SIG-M5 treated with dmso at 0.1 percent for 504 hours (cell line): ENCODE results near the gene DNAJC6.

Experiments used
- DNase-seq: peaks from one replicate; lab custom pipeline; 2025; ENCODE audit not compliant: unreplicated experiment; lab: John Stamatoyannopoulos, UW

Gene DNAJC6

DNA sequence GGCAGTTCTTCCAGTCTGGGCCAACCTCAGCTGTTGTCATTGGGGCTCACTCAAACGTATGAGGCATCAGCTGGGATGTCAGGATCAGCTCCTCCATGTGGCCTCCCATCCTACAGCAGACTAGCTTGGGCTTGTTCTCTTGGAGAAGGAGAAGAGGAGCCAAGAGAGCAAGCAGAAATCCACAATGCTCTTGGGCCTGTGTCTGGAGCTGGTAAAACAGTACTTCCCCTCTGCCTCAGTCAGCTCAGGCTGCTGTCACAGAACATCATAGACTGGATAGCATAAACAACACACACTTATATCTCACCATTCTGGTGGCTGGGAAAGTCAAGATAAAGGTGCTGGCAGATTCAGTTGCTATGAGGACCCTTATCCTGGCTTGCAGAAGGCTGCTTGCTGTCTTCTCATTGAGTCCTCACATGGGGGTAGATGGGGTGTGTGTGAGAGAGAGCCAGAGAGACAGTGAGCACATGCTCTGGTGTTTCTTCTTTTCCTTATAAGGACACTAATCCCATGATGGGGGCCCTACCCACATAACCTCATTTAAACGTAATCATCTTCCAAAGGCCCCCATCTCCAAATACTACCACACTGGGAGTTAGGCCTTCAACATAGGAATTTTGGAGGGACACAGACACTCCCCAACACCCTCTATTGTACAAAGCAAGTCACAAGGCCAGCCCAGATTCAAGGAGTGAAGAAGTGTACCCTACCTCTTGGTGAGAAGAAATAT is 16.3 kb upstream of the DNAJC6 start:
- no peak for DNase-seq

GRCh38 chr1:65297706-65298105 is 11.6 kb upstream of the DNAJC6 start:
- no peak for DNase-seq

GRCh38 chr1:65299328-65299727 is 10.0 kb upstream of the DNAJC6 start:
- no peak for DNase-seq

DNA sequence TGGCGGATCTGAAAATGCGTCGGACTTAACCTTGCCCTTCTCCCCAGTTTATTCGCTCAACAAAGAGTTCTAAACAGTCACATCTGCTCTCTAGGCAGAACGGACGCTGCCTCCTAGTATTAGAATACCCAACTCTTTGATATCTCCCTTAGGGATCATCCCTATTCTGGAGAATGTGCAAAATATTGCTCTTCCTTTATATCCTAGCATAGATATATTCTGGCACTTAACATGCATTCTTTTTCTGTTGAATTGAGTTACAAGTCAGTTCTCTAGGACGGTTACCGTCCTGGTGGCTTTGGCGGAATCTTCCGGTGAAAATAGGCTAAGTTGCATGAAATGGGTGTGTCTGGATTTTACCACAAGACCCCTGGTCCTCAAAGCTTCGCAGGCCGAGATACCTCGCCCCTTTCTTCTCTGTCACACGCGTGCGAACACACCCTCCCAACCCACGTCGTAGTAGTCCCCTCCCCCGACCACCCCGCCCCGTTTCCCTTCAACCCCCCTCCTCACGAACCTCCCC is 501 bp upstream of the DNAJC6 start:
- DNase-seq, result no peak

DNA sequence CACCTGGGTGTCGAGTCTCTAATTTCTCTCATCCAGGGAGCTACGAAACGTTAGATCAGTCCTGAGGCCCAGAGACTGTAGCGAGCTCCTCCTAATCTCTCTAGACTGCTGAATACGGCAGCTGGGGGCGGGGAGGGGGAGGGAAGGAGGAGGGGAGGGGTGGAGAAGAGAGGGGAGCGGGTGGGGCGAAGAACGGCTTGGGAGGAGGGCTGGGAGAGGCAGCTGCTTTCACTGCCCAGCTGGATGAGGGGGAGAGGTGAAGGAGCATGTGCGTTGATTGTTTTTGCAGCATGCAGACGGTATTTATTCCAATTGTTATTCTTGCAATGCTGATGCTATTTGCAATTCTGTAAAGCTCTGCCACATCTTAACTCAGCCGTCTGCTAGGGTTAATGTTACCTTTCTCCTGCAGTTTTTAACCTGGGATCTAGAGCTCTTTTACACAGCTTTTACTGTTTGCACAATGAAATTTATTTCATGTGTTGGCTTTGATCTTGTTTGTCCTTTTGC is 790 bp downstream of the DNAJC6 start:
- no peak for DNase-seq

DNA sequence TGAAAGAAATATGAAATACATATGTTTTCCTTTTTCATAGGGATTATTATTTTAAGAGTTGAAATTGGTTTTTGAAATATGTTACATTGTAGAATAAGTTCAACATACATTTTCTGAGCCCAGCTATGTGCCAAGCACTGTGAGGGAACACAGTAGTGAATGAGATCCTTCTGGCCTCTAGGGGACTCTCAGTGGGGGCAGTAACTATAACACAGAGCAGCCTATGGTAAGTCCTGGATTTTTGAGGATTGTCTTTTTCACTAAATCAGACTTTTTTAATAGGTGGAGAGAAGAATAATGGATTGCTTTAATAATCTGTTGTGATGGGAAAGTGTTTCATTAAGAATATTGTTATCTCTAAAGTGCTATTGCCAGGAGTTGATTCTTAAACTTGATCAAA is 2.4 kb downstream of the DNAJC6 start:
- no peak for DNase-seq

DNA sequence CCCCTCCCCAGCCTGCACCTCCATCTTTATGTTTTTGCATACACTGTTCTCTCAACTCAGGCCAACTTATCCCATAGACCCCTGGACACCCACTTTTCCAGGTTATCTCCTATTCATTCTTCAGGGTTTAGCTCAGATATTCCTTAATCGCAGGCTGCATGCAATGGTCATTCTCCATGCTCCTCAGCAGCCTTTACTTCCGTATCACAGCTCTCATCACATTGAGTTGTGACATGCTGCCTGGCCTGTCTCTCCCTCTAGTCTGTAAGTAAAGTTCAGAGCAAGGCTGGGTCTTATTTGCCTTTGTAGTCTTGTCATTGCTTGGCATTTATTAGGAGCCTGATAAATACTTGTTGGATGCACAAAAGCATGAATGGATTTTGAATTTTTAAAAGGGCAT is 6.9 kb downstream of the DNAJC6 start:
- DNase-seq, result no peak

DNA sequence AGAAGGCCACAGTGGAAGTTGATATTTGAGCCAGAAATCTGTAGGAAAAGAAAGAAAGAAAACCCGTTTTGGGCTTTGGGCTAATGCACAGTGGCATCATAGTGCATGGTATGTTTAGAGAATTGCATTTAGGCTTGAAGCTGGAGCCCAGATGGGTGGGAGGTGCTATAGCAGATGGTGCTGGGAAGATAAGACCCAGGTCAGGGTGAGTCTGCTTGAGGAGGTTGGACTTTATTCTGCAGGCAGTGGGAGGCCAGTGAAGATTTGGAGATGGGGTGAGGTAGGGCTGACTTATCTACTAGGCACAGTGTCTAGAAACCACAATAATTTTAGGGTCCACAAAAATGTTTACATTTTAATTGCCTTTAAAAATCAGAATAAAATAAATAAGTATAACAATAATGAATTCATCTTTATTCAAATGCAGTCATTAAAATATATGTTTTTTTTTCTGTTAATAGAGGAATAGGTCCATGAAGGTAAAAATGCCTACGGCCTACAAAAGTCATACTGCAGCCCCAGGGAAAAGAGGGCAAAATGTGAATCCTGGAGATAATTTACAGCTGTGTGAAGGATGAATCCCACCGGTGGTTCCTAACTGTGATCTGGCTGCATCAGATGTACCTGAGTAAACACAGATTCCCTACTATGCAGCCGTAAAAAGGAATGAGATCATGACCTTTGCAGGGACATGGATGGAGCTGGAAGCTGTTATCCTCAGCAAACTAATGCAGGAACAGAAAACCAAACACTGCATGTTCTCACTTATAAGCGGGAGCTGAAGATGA is 8.7 kb downstream of the DNAJC6 start:
- no peak for DNase-seq

- DNase-seq, result no peak
These were observed 9.8 kb downstream of the DNAJC6 start for GRCh38 chr1:65319141-65319540.

GRCh38 chr1:65319754-65320153 is 10.4 kb downstream of the DNAJC6 start:
- no peak for DNase-seq

GRCh38 chr1:65321879-65322278 is 12.5 kb downstream of the DNAJC6 start:
- no peak for DNase-seq

GRCh38 chr1:65323246-65323645 is 13.9 kb downstream of the DNAJC6 start:
- DNase-seq, result no peak

DNA sequence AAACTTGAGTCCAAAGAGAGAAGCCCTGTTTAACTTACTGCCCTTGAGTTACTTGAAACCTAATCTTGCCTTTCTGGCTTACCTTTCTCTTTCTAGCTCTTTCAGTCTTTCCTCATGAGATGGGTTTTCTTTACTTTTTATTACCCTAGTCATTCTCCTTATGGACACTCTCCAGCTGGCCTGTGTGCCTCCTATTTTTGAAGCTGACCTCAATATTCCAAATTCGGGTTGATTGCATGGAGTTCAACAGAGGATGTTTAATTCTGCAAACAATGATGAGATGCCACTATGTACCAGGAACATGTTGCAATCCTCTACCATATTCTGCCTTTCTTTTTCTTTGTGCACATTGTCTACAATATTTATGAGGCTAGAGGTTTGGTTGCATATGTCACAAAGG is 20.7 kb downstream of the DNAJC6 start:
- DNase-seq, result no peak

DNA sequence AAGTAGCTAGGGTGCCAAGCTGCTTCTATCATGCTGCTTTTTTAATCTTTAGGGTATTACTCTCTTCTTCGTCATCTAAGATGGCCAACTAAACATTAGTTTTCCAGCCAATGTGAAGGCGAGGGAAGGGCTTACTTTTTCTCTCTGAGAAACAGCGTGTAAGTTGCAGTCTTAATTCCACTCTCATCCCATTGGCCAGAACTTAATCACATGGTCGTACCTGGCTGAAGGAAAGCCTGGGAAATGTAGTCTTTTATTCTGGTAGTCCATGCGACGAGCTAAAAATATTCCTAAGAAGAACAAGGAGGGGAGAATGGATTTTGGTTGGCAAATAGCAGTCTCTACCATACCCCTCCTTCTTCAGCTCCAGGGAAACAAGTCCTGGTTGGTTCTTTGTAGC is 21.5 kb downstream of the DNAJC6 start:
- DNase-seq, result no peak

DNA sequence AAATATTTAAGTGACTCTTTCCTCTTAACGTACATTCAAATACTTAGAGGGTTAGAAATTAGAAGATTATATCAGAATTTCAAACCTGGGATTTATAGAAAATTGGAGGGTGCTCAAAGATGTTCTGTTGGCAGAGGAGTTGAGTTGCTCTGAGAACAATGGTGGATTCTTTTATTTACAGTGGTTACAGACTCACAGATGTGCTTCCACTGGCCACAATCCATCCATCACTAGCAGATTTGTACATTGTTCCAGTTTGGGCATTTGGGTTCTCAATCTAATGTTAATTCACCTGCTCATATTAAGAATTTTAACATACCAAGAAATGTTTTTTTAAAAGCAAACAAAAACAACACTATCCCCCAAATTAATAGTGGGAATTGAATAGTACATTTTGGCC is 23.5 kb downstream of the DNAJC6 start:
- DNase-seq, result no peak

GRCh38 chr1:65334081-65334480 is 24.7 kb downstream of the DNAJC6 start:
- DNase-seq, result no peak

DNA sequence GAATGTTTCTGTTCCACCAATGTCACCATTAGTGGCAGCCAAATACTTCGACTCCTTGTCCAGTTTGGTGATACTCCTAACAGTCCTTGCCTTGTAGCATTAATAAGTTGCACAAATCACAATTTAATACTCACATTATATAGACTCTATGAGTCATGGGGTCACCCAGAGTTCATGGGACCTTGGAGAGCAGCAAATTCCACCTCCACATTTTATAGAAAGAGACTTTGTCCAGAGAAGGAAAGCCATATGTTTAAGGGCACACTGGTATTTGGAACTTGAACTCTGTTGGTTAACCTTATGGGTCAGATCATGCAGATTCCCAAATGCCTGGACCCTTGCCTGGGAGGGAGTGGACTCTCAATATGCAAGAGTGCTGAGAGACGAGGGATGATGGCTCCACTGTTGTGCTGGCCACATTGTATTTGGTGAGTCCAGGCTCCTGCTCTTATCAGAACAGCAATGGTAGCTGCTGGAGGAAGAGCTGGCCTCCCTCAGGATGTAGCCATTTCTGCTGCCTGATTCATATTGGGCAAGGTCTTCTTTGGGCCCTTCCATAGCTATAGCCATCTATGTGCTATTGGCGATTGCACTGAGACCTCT is 30.6 kb downstream of the DNAJC6 start:
- no peak for DNase-seq

DNA sequence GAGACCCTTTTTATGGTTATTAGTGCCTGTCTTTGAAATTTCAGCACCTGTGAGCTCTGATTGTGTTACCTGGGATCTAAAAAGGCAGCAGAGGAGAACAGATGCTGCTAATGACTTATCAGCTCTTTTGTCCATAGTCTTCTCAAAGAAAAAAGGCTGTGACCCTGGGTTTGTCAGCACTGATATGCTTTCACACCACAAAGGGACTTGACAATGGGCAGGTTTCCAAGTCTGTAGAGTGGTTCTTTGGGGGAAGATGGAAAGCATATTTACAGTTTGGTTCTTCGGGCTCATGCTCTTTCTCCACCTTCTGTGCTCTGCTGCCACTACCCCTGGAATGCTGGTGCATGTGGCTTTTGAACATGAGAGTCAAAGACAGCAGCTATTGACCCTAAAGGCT is 32.0 kb downstream of the DNAJC6 start:
- DNase-seq, result no peak

DNA sequence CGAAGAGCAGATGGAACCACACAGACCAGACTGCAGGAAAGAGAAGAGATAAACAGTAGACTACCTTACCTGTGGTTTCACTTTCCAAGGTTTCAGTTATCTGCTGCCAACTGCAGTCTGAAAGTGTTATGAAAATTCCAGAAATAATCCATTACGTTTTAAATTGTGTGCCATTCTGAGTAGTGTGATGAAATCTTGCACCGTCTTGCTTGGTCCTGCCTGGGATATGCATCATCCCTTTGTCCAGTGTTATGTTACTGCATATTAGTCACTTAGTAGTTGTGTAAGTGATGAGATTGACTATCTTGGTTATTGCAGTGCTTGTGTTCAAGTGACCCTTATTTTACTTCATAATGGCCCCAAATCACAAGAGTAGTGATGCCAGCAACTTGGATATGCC is 33.9 kb downstream of the DNAJC6 start:
- DNase-seq, result no peak

DNA sequence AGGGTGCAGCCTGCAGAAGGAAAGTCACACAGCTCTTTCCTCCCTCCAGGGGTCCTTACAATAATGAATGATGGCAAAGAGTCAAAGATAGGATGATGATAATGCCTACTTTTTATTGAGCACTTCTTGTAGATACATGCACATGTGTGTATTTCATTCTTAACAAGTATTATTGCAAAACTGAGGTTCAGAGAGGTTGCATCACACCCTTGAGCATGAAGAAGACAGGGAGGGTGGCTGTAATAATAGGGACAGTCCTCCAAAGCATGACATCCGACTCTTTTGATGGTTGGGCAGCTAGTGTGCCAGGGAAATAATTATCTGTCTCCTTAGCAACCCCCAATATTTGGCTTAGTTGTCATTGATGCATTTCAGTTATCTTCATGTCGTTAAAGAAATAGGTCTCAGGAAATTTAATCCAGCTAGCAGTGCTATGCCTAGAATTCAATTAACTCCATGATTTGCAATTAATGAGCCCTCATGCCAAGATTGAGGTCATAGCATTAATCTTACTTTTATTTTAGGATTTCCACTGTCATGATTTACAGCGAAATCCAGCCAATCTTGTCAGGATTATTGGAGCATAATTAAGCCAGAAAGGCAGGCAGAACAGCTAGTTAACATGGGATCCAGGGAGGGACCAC is 35.0 kb downstream of the DNAJC6 start:
- DNase-seq, result peak; percentile 28

GRCh38 chr1:65346190-65346589 is 36.8 kb downstream of the DNAJC6 start:
- DNase-seq, result no peak
